A673 (cell line): Measurements from ENCODE around the gene GALNT12. TPM values are rescaled to one million over a fixed set of nuclear protein-coding genes. Genes with fewer than 3 reads are reported as not detected.

Experiments used
- BruUV-seq: library from RNA; stranded (reverse); fragments of 400-500 nt; replicated peaks from 2 replicates; lab custom pipeline; 2021; lab: Mats Ljungman, UMichigan
- CTCF ChIA-PET: fragments of 300-600 bp; sonication (Branson Sonifier 250); formaldehyde crosslinking; loops from one replicate; lab custom pipeline; 2022; ENCODE audit warnings: antibody characterized with exemption; lab: Charles Lee
- POLR2A ChIA-PET: fragments of 300-600 bp; sonication (Branson Sonifier 250); formaldehyde crosslinking; loops from one replicate; lab custom pipeline; 2022; ENCODE audit warnings: antibody characterized with exemption; ENCODE audit not compliant: low non-redundant PET; lab: Charles Lee
- DNase-seq: peaks from one replicate; pipeline ENCODE4 v3.0.0-alpha.2; 2015; ENCODE audit warnings: low spot score
- H3K27ac ChIP-seq: fragments of 200-600 bp; sonication (generic); 2 replicates; pipeline ENCODE4 v1.5.1; 2016; ENCODE audit warnings: mixed run types, low read depth, mild to moderate bottlenecking, mixed read lengths, antibody characterized with exemption, low read length; ENCODE audit not compliant: poor library complexity, severe bottlenecking
- H3K27me3 ChIP-seq: fragments of 200-600 bp; sonication (generic); replicated peaks from 2 replicates; pipeline ENCODE4 v1.6.1; 2017; ENCODE audit warnings: mixed run types, low read depth, mild to moderate bottlenecking, mixed read lengths, antibody characterized with exemption, low read length; ENCODE audit not compliant: insufficient read depth, poor library complexity
- H3K36me3 ChIP-seq: fragments of 200-600 bp; sonication (generic); 2 replicates; pipeline ENCODE4 v1.6.1; 2016; ENCODE audit warnings: mixed run types, mild to moderate bottlenecking, mixed read lengths, antibody characterized with exemption, low read length; ENCODE audit not compliant: insufficient read depth, poor library complexity, severe bottlenecking
- H3K4me1 ChIP-seq: fragments of 200-600 bp; sonication (generic); 2 replicates; pipeline ENCODE4 v1.6.1; 2017; ENCODE audit warnings: mixed run types, mild to moderate bottlenecking, mixed read lengths, antibody characterized with exemption, low read length; ENCODE audit not compliant: insufficient read depth, poor library complexity, severe bottlenecking
- H3K4me3 ChIP-seq: fragments of 200-600 bp; sonication (generic); 2 replicates; pipeline ENCODE4 v1.5.1; 2016; ENCODE audit warnings: low read depth, mixed run types, mild to moderate bottlenecking, mixed read lengths, low read length; ENCODE audit not compliant: poor library complexity, severe bottlenecking
- H3K9me3 ChIP-seq: fragments of 200-600 bp; sonication (generic); 2 replicates; pipeline ENCODE4 v1.6.1; 2016; ENCODE audit warnings: mixed run types, low read depth, mild to moderate bottlenecking, mixed read lengths, antibody characterized with exemption, low read length; ENCODE audit not compliant: poor library complexity, severe bottlenecking
- EZH2 ChIP-seq: fragments of 200-600 bp; sonication (generic); IDR thresholded peaks from 2 replicates; pipeline ENCODE4 v1.6.1; 2017; ENCODE audit warnings: borderline replicate concordance, low read depth, mild to moderate bottlenecking, mixed read lengths, antibody characterized with exemption, low read length; ENCODE audit not compliant: poor library complexity, severe bottlenecking
- intact Hi-C: fragments of 100-400 bp; cut with micrococcal nuclease; formaldehyde crosslinking; loops from one replicate; pipeline ENCODE4 v1.10.0; 2022; ENCODE audit not compliant: unreplicated experiment
- total RNA-seq: library from RNA; stranded (reverse); gene quantifications from 2 replicates; pipeline ENCODE4 v1.2.3, GENCODE V29; 2021
- TF ChIP-seq, protein P1 (sequence below): fragments of 300-800, 200-600 bp; sonication (generic); conservative IDR thresholded peaks from 2 replicates; pipeline ENCODE4 v1.5.1; 2017; ENCODE audit warnings: low read depth, mild to moderate bottlenecking, antibody characterized with exemption, low read length, moderate library complexity, mixed read lengths

Gene GALNT12
- total RNA-seq, 1 experiment from 2014 or later = 0.54 TPM

DNA sequence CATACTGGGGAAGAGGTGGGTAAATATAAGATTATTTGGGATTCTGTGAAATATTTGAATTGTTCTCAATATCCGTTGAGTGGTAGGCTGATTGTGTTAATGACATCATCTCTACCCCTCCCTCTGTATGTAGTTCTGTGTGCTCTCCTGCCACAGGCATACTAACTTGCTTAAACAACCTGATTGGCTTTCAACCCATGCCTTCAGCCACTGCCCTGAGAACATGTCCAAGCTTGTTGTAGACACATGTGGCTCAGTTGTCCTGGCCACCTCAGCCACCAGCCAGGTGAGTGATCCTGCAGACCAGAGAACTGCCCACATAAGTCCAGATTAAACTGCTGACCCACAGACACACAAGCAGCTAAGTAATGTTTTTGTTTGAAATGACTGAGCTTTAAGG, 42.2 kb upstream of the GALNT12 start:
- intact Hi-C loops = no loop called here
- POLR2A ChIA-PET = no interaction called here
- BruUV-seq = no TSS peak

DNA sequence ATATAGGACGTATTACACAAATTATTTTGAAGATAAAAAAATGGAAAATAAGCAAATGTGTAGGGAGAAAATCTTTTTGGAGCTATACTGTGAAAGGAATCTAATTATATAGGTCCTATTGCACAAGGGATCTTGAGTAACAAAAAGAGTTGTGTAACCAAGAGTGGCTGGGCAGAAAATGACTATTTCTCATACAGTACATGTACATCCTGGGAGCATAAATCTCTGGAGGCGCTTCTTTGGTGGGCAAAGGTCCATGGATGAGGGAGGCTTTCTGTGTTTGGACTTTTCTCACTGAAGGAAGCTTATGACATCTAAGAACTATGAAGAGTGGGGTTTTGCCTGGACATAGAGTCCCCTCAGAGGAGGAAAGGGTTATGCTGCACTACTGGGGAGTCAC, 40.9 kb upstream of the GALNT12 start:
- no peak overlapping the region for H3K4me3 ChIP-seq
- no peaks in the 10 kb centered on the region for H3K4me1 ChIP-seq
- H3K36me3 ChIP-seq = no peaks in the 10 kb centered on the region
- H3K27me3 ChIP-seq = no peaks in the 10 kb centered on the region
- BruUV-seq = no TSS peak
- ChIA-PET CTCF (no interaction called here), POLR2A (interaction anchor here (0.7 kb wide), 1 partner anchor 41 kb away, joined by 3 read pairs; the partner anchor contains the start of gene GALNT12)
- no peaks in the 10 kb centered on the region for H3K9me3 ChIP-seq
- no peak for TF ChIP-seq EZH2
- TF ChIP-seq, protein P1, sequence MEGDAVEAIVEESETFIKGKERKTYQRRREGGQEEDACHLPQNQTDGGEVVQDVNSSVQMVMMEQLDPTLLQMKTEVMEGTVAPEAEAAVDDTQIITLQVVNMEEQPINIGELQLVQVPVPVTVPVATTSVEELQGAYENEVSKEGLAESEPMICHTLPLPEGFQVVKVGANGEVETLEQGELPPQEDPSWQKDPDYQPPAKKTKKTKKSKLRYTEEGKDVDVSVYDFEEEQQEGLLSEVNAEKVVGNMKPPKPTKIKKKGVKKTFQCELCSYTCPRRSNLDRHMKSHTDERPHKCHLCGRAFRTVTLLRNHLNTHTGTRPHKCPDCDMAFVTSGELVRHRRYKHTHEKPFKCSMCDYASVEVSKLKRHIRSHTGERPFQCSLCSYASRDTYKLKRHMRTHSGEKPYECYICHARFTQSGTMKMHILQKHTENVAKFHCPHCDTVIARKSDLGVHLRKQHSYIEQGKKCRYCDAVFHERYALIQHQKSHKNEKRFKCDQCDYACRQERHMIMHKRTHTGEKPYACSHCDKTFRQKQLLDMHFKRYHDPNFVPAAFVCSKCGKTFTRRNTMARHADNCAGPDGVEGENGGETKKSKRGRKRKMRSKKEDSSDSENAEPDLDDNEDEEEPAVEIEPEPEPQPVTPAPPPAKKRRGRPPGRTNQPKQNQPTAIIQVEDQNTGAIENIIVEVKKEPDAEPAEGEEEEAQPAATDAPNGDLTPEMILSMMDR = no peak
- DNase-seq = no peak
- intact Hi-C loops = no loop called here
- no peak overlapping the region for H3K27ac ChIP-seq

More for the DNA sequence above, 42.2 kb upstream of the GALNT12 start:
- H3K4me1 ChIP-seq = no peaks in the 10 kb centered on the region
- H3K27me3 ChIP-seq = no peaks in the 10 kb centered on the region
- H3K27ac ChIP-seq = no peak overlapping the region
- no peak for DNase-seq
- H3K9me3 ChIP-seq = no peaks in the 10 kb centered on the region
- no peak overlapping the region for H3K4me3 ChIP-seq
- CTCF ChIA-PET = no interaction called here
- TF ChIP-seq EZH2 = no peak
- TF ChIP-seq, protein P1 = no peak
- H3K36me3 ChIP-seq = no peaks in the 10 kb centered on the region

DNA sequence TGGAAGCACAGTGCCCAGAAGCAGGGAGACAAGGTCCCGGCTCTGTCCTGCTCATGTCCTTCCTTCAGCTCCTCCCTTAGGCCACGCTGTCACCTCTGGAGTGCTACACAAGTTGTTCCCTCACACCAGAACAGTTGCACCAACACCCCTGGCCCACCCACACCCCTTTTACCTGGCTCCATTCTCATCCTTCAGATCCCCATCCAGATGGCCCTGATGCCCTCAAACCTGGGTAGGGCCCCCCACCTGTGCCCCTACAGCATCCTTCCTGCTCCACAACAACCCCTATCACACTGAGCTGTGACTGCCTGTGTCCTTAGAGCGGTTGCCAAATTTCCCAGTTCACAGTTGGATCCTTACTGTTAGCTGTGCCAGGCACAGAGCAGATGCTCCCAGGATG, 40.3 kb upstream of the GALNT12 start:
- POLR2A ChIA-PET = no interaction called here
- DNase-seq = no peak
- Histone ChIP-seq H3K4me1 (no peaks in the 10 kb centered on the region), H3K27me3 (no peaks in the 10 kb centered on the region), H3K27ac (no peak overlapping the region), H3K4me3 (no peak overlapping the region), H3K9me3 (no peaks in the 10 kb centered on the region), H3K36me3 (no peaks in the 10 kb centered on the region)
- no TSS peak for BruUV-seq
- CTCF ChIA-PET = no interaction called here
- intact Hi-C loops = no loop called here
- TF ChIP-seq EZH2 = no peak
- TF ChIP-seq, protein P1 = no peak
